Breast epithelium (tissue), 4 donors: Measurements from ENCODE around the gene ZCCHC9. TPM values are rescaled to one million over a fixed set of nuclear protein-coding genes. Genes with fewer than 3 reads are reported as not detected.

Experiments used
- DNase-seq, 2 donors: peaks; one replicate each; pipeline ENCODE4 v3.0.0-alpha.2; 2019; ENCODE audit warnings: low spot score in 2 of 2
- H3K27ac ChIP-seq, 2 donors: fragments of 200-600 bp; sonication (generic) in 1 of 2; one replicate each; pipeline ENCODE4 v1.5.1; 2016 to 2019; ENCODE audit warnings: mild to moderate bottlenecking in 1 of 2
- H3K27me3 ChIP-seq, 2 donors: fragments of 200-600 bp; sonication (generic) in 1 of 2; one replicate each; pipeline versions ENCODE4 v1.5.1 to v1.6.0; 2017 to 2019; ENCODE audit warnings: control low read depth in 1 of 2, mild to moderate bottlenecking in 1 of 2
- H3K36me3 ChIP-seq: fragments of 200-600 bp; one replicate; pipeline ENCODE4 v1.5.1; 2019
- H3K4me1 ChIP-seq, 2 donors: fragments of 200-600 bp; sonication (generic); one replicate each; pipeline ENCODE4 v1.5.1; 2016 to 2019; ENCODE audit warnings: control low read depth in 1 of 2
- H3K4me3 ChIP-seq, 3 donors: fragments of 200-600 bp; sonication (generic); 1 replicate in 2 of 3; 2 replicates in 1 of 3; pipeline ENCODE4 v1.5.1; 2016 to 2019; ENCODE audit warnings: mild to moderate bottlenecking in 3 of 3, moderate library complexity in 2 of 3
- H3K9me3 ChIP-seq, 2 donors: fragments of 200-600 bp; sonication (generic) in 1 of 2; one replicate each; pipeline ENCODE4 v1.5.1; 2016 to 2019; ENCODE audit warnings: control low read depth in 1 of 2
- CTCF ChIP-seq, 3 donors: fragments of 450-650 bp; IDR thresholded peaks; one replicate each; pipeline ENCODE4 v1.5.1; 2016 to 2017; ENCODE audit warnings: antibody characterized with exemption in 3 of 3, mild to moderate bottlenecking in 3 of 3, moderate library complexity in 3 of 3
- POLR2A ChIP-seq: fragments of 450-650 bp; IDR thresholded peaks from one replicate; pipeline ENCODE4 v1.6.1; 2016; ENCODE audit warnings: antibody characterized with exemption, mild to moderate bottlenecking, moderate library complexity
- POLR2AphosphoS5 ChIP-seq, 3 donors: sonication (generic); formaldehyde crosslinking; IDR thresholded peaks; one replicate each; pipeline ENCODE4 v1.6.1; 2017; ENCODE audit warnings: antibody characterized with exemption in 3 of 3
- intact Hi-C: fragments of 100-400 bp; cut with DNase I; formaldehyde crosslinking; loops from one replicate; pipeline ENCODE4 v1.15.1; 2023; ENCODE audit warnings: low total_unique reads
- total RNA-seq, 3 donors: library from RNA; depleted of rRNA; stranded (reverse); fragments of >200 nt; gene quantifications; one replicate each; pipeline ENCODE4 v1.1.0, GENCODE V29; 2016

ZCCHC9 gene
- total RNA-seq, result 10 to 100 TPM; 18.7 to 34.4 (median 19.2) TPM

GRCh38 chr5:81301271-81302015 is at the start of gene ZCCHC9:
ZCCHC9 (plus strand) TSS chr5:81301587; CDS start chr5:81304758, 3,171 bp downstream.
- peak within 1 kb of the TSS; percentile 65 to 94 (median 92) for H3K4me3 ChIP-seq
- peaks cover 0 to 5% of the 10 kb centered on the region in 2 donors for H3K4me1 ChIP-seq
- DNase-seq, result peak; percentile 91
- no peaks in the 10 kb centered on the region for H3K9me3 ChIP-seq
- H3K27me3 ChIP-seq, result no peaks in the 10 kb centered on the region
- intact Hi-C loops, result no loop called here
- H3K36me3 ChIP-seq, result no peaks in the 10 kb centered on the region
- peak within 1 kb of the TSS; percentile 94 to 97 for H3K27ac ChIP-seq
- TF ChIP-seq POLR2AphosphoS5 (IDR thresholded peaks at IDR 0.05) (peak; percentile 82 to 95 (median 82)), CTCF (IDR thresholded peaks at IDR 0.05) (no peak), POLR2A (peak; percentile 78)

GRCh38 chr5:81251922-81252321 is 49.5 kb upstream of the ZCCHC9 start:
- intact Hi-C loops, result no loop called here
- no peak for DNase-seq
- Histone ChIP-seq H3K4me3 (no peak overlapping the region), H3K9me3 (no peaks in the 10 kb centered on the region), H3K36me3 (no peaks in the 10 kb centered on the region), H3K27ac (no peak overlapping the region), H3K27me3 (no peaks in the 10 kb centered on the region), H3K4me1 (peaks cover 0 to 6% of the 10 kb centered on the region in 2 donors)
- TF ChIP-seq POLR2A (no peak), POLR2AphosphoS5 (IDR thresholded peaks at IDR 0.05) (no peak), CTCF (IDR thresholded peaks at IDR 0.05) (no peak)

- Histone ChIP-seq H3K27ac (no peak overlapping the region), H3K9me3 (no peaks in the 10 kb centered on the region), H3K36me3 (no peaks in the 10 kb centered on the region), H3K27me3 (no peaks in the 10 kb centered on the region), H3K4me3 (no peak overlapping the region), H3K4me1 (peaks cover 0 to 3% of the 10 kb centered on the region in 2 donors)
- TF ChIP-seq POLR2A, result no peak
- no peak for TF ChIP-seq POLR2AphosphoS5 (IDR thresholded peaks at IDR 0.05)
- TF ChIP-seq CTCF (IDR thresholded peaks at IDR 0.05), result no peak
- intact Hi-C loops, result no loop called here
- no peak for DNase-seq
Measured at GRCh38 chr5:81252904-81253303, 48.5 kb upstream of the ZCCHC9 start.

- no peaks in the 10 kb centered on the region for H3K27me3 ChIP-seq
- intact Hi-C loops, result no loop called here
- no peak for DNase-seq
- no peak for TF ChIP-seq CTCF (IDR thresholded peaks at IDR 0.05)
- no peaks in the 10 kb centered on the region for H3K36me3 ChIP-seq
- H3K27ac ChIP-seq, result no peak overlapping the region
- no peak overlapping the region for H3K4me3 ChIP-seq
- H3K4me1 ChIP-seq, result no peaks in the 10 kb centered on the region
- H3K9me3 ChIP-seq, result no peaks in the 10 kb centered on the region
Measured at GRCh38 chr5:81253875-81254274, 47.5 kb upstream of the ZCCHC9 start.

GRCh38 chr5:81254886-81255559 is 46.4 kb upstream of the ZCCHC9 start:
- Histone ChIP-seq H3K27me3 (no peaks in the 10 kb centered on the region), H3K36me3 (no peaks in the 10 kb centered on the region), H3K9me3 (no peaks in the 10 kb centered on the region), H3K27ac (no peak overlapping the region), H3K4me3 (no peak overlapping the region), H3K4me1 (no peaks in the 10 kb centered on the region)
- TF ChIP-seq CTCF (IDR thresholded peaks at IDR 0.05) (no peak), POLR2A (no peak), POLR2AphosphoS5 (IDR thresholded peaks at IDR 0.05) (no peak)
- DNase-seq, result no peak
- intact Hi-C loops, result no loop called here
